HUES64 (cell line): ENCODE results near the gene SLC32A1. TPM values are rescaled to one million over a fixed set of nuclear protein-coding genes. Genes with fewer than 3 reads are reported as not detected.
A peak's percentile ranks its signal among the peaks of the same experiment; 100 is the strongest.

ENCODE experiments used
- H3K27ac ChIP-seq: 2 replicates; pipeline ENCODE4 v1.7.0; 2013; ENCODE audit warnings: low read depth, low read length, inconsistent platforms
- H3K27me3 ChIP-seq: 2 replicates; pipeline ENCODE4 v1.6.1; 2013; ENCODE audit warnings: mild to moderate bottlenecking, low read length; ENCODE audit not compliant: insufficient read depth
- H3K36me3 ChIP-seq: 2 replicates; pipeline ENCODE4 v1.6.1; 2013; ENCODE audit warnings: mild to moderate bottlenecking, low read length; ENCODE audit not compliant: insufficient read depth
- H3K4me1 ChIP-seq: 2 replicates; pipeline ENCODE4 v1.6.1; 2013; ENCODE audit warnings: mild to moderate bottlenecking, low read length, moderate library complexity; ENCODE audit not compliant: insufficient read depth
- H3K4me3 ChIP-seq: 2 replicates; pipeline ENCODE4 v1.5.1; 2013; ENCODE audit warnings: mild to moderate bottlenecking, low read length, moderate library complexity
- H3K9ac ChIP-seq: 2 replicates; pipeline ENCODE4 v1.6.1; 2013; ENCODE audit warnings: mild to moderate bottlenecking, low read depth, low read length
- H3K9me3 ChIP-seq: 2 replicates; pipeline ENCODE4 v1.6.1; 2013; ENCODE audit warnings: low read depth, low read length; ENCODE audit not compliant: insufficient read depth
- WGBS: fragments of 150-250, 120-280 bp; methylation state at CpG from one replicate; pipeline ENCODE4 v1.1.7; 2013; ENCODE audit warnings: missing lambda C conversion rate; 5-methylcytosine and 5-hydroxymethylcytosine counted together
- polyA plus RNA-seq, 2 experiments: library from polyadenylated mRNA; stranded (reverse); fragments of 50-300 nt; gene quantifications; one replicate each; pipeline ENCODE4 v1.2.3, GENCODE V29; 2013

SLC32A1 gene, protein sequence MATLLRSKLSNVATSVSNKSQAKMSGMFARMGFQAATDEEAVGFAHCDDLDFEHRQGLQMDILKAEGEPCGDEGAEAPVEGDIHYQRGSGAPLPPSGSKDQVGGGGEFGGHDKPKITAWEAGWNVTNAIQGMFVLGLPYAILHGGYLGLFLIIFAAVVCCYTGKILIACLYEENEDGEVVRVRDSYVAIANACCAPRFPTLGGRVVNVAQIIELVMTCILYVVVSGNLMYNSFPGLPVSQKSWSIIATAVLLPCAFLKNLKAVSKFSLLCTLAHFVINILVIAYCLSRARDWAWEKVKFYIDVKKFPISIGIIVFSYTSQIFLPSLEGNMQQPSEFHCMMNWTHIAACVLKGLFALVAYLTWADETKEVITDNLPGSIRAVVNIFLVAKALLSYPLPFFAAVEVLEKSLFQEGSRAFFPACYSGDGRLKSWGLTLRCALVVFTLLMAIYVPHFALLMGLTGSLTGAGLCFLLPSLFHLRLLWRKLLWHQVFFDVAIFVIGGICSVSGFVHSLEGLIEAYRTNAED
- polyA plus RNA-seq (2013, experiment 1 of 2) = 0.15 TPM
- 0.13 TPM for polyA plus RNA-seq (2013, experiment 2 of 2)

DNA sequence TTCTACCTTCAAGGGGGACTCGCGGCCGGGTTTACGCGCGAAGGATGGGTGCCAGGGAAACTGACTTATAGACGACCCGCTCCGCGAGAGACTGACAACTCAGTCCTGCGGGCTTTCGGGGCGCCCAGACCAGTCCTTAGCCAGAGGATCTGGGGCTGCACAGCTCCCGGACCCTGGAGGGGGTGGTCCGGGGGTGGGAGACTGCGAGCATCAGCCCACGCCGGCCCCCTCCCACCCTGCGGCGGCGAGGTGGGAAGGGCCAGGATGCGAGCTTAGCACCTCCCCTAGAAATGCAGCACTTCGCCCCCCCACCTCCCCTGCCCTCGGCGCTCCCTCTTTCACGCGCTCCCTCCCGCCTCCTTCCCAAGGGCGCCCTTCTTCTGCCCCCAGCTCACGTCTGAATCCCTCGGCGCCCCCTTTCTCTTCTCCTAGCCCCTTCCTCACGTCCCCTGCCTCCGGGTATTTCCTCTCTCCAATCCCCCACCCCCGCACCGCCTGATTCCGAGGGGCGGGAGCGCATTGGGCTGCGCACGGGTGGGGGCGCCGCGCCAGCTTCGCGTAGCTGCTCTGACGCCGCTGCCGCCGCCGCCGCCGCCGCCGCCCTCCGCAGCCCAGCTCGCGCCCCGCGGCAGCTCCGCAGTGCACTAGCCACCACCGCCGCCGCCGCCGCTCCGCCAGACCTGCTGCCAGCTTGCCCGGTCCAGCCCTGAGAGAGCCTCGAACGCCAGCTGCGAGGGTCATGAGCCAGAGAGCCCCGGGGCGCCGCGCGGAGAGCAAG, at the start of gene SLC32A1:
TSS of gene SLC32A1 (plus strand) at position 639 of the 778 bp plus-strand sequence. CDS start 239 bp downstream, outside the sequence.
- Histone ChIP-seq H3K4me3 (peak within 1 kb of the TSS; percentile 43), H3K36me3 (no peaks in the 10 kb centered on the region), H3K27me3 (peaks cover 100% of the 10 kb centered on the region), H3K9ac (no peak within 1 kb of the TSS), H3K4me1 (0 out of 2 replicates have a peak, but pooled peaks cover 10% of the 10 kb centered on the region), H3K9me3 (no peaks in the 10 kb centered on the region), H3K27ac (no peak within 1 kb of the TSS)
- under 1% methylated on average over 76 of the region's 76 CpGs for WGBS

DNA sequence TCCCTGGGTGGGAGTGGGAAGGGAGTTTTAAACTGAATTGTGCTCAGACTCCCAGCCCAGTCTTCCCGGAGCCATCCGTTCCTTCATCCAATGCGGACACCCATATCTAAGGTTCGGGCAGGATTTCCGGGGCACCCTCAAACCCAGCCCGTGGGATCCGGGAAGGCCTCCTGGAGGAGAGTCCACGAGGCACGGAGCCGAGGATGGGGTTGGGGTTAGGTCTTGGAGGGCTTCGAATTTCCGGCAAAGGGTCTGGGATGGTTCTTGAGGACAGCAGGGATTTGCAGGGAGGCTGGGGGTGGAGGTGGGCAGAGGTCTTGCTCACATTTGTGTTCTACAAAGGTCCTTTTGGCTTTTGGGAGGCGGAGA, 49.5 kb upstream of the SLC32A1 start:
- Histone ChIP-seq H3K9me3 (no peaks in the 10 kb centered on the region), H3K36me3 (no peaks in the 10 kb centered on the region), H3K27me3 (peaks cover 65% of the 10 kb centered on the region), H3K4me3 (peak overlapping the region; percentile 59), H3K4me1 (peaks cover 9% of the 10 kb centered on the region; the same call in 1 of the 2 replicates), H3K9ac (peak overlapping the region; percentile 65), H3K27ac (no peak overlapping the region)
- 46% methylated on average over 13 of the region's 13 CpGs for WGBS

DNA sequence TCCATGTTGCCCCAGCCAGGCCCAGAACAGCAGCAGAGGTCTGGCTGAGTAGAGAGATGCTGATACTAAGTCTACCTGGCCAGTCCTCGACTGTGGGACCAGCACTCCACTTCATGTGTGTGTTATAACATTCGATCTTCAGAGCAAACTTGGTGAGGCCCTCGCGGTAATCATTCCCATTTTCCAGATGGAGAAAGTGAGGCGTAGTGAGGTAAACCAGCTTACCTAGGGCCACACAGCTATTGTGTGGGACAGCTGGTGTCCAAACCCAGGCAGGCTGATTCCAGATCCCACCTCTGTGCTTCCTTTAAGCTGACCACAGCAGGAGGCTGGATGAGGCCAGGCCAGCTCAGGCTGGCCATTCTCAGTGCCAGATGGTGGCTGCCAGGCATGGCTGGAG, 47.7 kb upstream of the SLC32A1 start:
- Histone ChIP-seq H3K36me3 (no peaks in the 10 kb centered on the region), H3K9ac (no peak overlapping the region), H3K4me3 (no peak overlapping the region), H3K27me3 (peaks cover 62% of the 10 kb centered on the region), H3K27ac (no peak overlapping the region), H3K4me1 (peaks cover 3% of the 10 kb centered on the region; the same call in 1 of the 2 replicates), H3K9me3 (no peaks in the 10 kb centered on the region)
- WGBS = 90% methylated on average over 5 of the region's 5 CpGs

DNA sequence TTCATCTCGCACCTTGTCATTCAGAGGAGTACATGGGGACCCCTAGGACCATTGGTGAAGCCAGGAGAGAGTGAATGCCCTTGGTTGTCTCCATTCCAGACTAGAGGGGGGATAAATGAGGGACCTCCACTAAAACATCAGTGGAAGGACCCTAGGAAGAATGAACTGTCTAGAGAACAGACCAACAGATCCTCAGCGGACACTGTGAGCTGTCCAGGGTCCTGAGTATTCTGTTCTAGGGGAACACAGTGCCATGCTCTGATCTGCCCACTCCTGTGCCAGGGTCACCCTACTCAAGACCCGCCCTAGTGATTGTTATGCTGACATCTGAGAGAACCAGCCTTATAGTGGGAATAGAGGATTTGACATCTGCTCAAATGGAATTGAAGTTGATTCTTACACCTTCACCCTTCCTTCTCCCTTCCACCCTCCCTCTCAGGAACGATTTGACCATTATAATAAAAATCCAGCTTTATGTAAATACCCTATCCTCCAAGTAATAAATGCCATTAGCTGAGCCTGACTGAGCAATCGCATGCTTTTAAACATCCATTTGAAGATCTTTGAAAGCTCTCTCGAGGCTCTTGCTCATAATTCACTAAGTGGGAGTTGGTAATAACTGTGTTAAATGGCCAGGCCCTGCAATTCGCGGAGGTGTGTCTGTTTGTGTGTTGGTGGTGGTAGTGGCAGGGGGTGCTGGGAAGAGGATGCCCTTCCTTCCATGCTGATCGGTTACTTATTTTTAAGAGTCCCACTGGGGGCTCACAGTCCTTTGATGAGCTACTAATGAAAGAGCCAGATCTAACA, 43.6 kb upstream of the SLC32A1 start:
- Histone ChIP-seq H3K27me3 (peaks cover 61% of the 10 kb centered on the region), H3K9me3 (no peaks in the 10 kb centered on the region), H3K4me3 (no peak overlapping the region), H3K36me3 (no peaks in the 10 kb centered on the region), H3K27ac (no peak overlapping the region), H3K4me1 (no peaks in the 10 kb centered on the region), H3K9ac (no peak overlapping the region)
- 48% methylated on average over 9 of the region's 9 CpGs for WGBS

DNA sequence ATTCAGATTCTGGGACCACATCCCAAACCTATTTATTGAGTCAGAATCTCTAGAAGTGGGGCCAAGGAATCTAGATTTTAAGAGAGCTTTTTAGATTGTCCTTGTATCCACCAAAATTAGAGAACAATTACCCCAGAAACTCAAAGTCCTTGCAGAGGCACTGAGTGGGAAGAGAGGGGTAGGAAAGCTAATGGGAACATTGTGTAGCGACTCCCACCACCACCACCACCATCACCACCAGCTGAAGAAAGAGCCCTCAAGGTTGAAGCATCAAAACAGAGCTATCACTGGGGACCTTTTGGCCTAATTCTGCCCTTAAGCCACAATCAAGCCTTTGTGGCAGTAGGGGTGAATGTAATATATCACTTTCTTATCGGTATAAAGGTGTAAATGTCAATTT, 39.0 kb upstream of the SLC32A1 start:
- 100% methylated on average over 1 of the region's 2 CpGs for WGBS
- H3K9me3 ChIP-seq = no peaks in the 10 kb centered on the region
- H3K36me3 ChIP-seq = no peaks in the 10 kb centered on the region
- H3K27ac ChIP-seq = no peak overlapping the region
- H3K9ac ChIP-seq = no peak overlapping the region
- H3K27me3 ChIP-seq = peaks cover 73% of the 10 kb centered on the region
- H3K4me1 ChIP-seq = no peaks in the 10 kb centered on the region
- H3K4me3 ChIP-seq = no peak overlapping the region

DNA sequence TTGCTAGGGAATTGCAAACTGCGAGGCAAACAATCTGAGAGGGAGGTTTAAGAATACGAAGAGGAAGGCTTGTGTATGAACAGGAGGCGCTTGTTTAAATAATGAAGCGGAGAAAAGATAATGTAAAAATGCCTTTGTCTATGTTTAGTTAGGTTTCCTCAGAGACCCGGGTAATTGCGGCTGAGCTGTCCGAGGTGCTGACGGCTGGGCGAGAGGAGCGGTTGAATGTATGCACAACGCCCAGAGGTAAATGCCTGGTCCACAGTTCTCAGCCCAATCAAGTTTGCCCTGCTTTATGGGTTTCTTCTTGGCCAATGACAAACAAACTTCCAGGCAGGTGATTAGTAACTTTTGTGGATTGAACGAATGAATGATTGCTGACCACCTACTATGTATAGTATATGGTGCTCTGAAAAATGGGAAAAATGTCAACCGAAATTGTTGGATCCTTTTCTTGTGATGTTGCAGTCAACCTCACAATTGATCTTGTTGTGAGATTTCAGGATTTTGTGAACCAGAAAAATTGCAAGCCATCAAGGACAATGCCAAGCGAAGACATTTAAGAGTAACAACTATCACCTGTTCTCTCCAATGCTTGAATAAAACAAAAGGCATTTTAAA, 38.3 kb upstream of the SLC32A1 start:
- Histone ChIP-seq H3K27me3 (peaks cover 73% of the 10 kb centered on the region), H3K36me3 (no peaks in the 10 kb centered on the region), H3K9ac (no peak overlapping the region), H3K4me3 (no peak overlapping the region), H3K9me3 (no peaks in the 10 kb centered on the region), H3K4me1 (no peaks in the 10 kb centered on the region), H3K27ac (no peak overlapping the region)
- WGBS = 19% methylated on average over 14 of the region's 14 CpGs

DNA sequence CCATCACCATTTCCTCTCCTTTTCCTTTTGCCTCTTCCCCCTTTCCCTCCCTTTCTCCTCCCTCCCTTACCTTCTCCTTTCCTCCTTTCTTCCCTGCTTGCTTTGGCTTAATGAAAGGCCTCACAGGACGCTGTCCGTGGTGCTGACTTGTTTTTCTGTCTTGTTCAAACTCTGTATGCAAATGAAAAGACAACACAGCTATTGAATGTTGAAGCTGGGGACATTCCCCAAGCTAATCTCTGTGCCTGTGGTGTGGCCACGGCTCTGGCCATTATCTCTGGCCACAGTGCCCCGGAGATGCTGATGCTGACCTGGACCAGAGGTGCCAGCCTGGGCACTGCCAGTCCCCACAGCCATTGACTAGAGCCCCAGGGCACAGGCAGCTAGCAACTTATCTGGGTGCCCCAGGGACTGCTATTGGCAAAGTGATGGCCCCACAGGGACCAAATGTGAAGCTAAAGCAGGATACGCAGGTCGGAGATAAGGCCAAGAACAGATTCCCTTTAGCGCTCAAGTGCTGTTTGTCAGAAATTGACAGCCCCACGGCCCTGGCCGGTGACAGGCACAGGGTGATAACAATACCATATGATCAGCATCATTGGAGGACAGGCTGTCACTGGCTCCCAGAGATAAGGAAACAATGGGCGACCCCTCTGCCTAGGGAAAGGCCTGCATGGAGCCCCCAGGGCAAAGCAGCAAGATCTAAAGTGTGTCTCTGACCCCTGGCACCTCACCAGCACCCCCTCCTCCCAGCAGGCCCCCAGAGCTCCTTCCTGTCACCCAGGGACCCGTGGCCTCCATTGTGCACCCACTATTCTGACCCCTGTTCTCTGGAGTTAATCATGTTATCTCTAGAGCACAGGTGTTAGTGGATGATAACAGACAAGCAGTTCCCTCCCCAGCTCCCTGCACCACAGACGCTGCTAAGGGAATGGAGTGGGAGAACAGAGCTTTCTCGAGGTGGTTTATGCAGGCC, 31.6 kb upstream of the SLC32A1 start:
- WGBS = 44% methylated on average over 13 of the region's 13 CpGs
- Histone ChIP-seq H3K9ac (no peak overlapping the region), H3K36me3 (no peaks in the 10 kb centered on the region), H3K4me1 (no peaks in the 10 kb centered on the region), H3K27me3 (peaks cover 24% of the 10 kb centered on the region), H3K27ac (no peak overlapping the region), H3K9me3 (no peaks in the 10 kb centered on the region), H3K4me3 (no peak overlapping the region)

DNA sequence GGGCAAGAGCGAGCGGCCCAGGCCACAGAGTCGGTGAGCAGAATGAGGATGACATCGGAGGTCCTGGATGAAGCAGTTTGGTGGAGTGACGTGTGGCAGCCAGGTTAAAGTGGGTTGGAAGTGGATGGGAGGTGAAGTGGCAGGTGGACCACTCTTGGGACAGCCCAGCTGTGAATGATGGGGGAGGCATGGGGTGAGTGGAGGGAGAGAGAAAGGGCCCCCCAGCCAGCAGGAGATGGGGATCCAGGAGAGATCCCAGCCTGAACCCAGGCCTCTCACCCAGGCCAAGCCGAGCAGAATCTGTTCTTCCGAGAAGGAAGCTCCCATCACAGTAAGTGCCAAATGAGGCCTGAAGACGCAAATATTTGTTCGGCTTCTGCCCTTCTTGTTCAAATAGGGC, 27.0 kb upstream of the SLC32A1 start:
- Histone ChIP-seq H3K27me3 (no peaks in the 10 kb centered on the region; the same call in 1 of the 2 replicates), H3K9me3 (no peaks in the 10 kb centered on the region), H3K9ac (no peak overlapping the region), H3K4me3 (no peak overlapping the region), H3K36me3 (no peaks in the 10 kb centered on the region), H3K27ac (no peak overlapping the region), H3K4me1 (no peaks in the 10 kb centered on the region)
- 89% methylated on average over 9 of the region's 9 CpGs for WGBS

DNA sequence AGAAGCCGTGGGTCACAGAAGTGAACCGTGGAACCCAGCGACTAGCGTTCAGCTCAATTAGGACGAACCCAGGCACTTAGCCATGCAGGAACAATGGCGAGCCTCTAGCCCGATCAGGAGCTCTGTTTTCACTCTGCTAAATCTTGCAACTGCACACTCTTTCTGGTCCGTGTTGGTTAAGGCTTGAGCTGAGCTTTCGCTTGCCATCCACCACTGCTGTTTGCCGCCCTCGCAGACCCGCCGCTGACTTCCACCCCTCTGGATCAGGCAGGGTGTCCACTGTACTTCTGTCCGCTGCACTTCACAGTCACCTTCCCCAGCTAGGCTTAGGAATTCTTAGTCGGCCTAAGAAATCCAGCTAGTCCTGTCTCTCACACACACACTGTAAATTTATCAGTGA, 25.7 kb upstream of the SLC32A1 start:
- Histone ChIP-seq H3K27me3 (no peaks in the 10 kb centered on the region; the same call in 1 of the 2 replicates), H3K9ac (no peak overlapping the region), H3K36me3 (no peaks in the 10 kb centered on the region), H3K4me3 (no peak overlapping the region), H3K4me1 (no peaks in the 10 kb centered on the region), H3K27ac (no peak overlapping the region), H3K9me3 (no peaks in the 10 kb centered on the region)
- WGBS = 90% methylated on average over 15 of the region's 15 CpGs
